NCI-H226 (cell line): ENCODE data around the gene CLPX.
"Not testable (repeated sequence)": the region's sequence is repeated elsewhere in the genome, so short reads cannot be mapped to it uniquely, and the experiment has no call there.

Experiments
- DNase-seq: peaks from one replicate; pipeline ENCODE4 v3.0.0-alpha.2; 2015

Gene CLPX

GRCh38 chr15:65184868-65185717 is at the start of gene CLPX:
Gene CLPX, minus strand, starts transcription at chr15:65185342. Its CDS starts 189 bp downstream, at chr15:65185153.
- peak; percentile 96 for DNase-seq

GRCh38 chr15:65233696-65234095 is 48.6 kb upstream of the CLPX start:
- DNase-seq = no peak

- no peak for DNase-seq
Observed at GRCh38 chr15:65232520-65232919, 47.4 kb upstream of the CLPX start.

- no peak for DNase-seq
Observed at GRCh38 chr15:65231306-65231705, 46.2 kb upstream of the CLPX start.

- not testable (repeated sequence) for DNase-seq
Observed at GRCh38 chr15:65226901-65227300, 41.8 kb upstream of the CLPX start.

- DNase-seq = no peak
Observed at GRCh38 chr15:65226221-65226620, 41.1 kb upstream of the CLPX start.

- DNase-seq = no peak
Observed at GRCh38 chr15:65223996-65224395, 38.9 kb upstream of the CLPX start.

GRCh38 chr15:65222891-65223290 is 37.7 kb upstream of the CLPX start:
- DNase-seq = no peak

GRCh38 chr15:65221697-65222096 is 36.6 kb upstream of the CLPX start:
- DNase-seq = no peak

- no peak for DNase-seq
Observed at GRCh38 chr15:65219137-65219536, 34.0 kb upstream of the CLPX start.

GRCh38 chr15:65217526-65218482 is 32.7 kb upstream of the CLPX start:
- no peak for DNase-seq

GRCh38 chr15:65215496-65215895 is 30.4 kb upstream of the CLPX start:
- DNase-seq = no peak

GRCh38 chr15:65214010-65214409 is 28.9 kb upstream of the CLPX start:
- no peak for DNase-seq

GRCh38 chr15:65213241-65213640 is 28.1 kb upstream of the CLPX start:
- no peak for DNase-seq

- DNase-seq = no peak
Observed at GRCh38 chr15:65212097-65212496, 27.0 kb upstream of the CLPX start.

- no peak for DNase-seq
Observed at GRCh38 chr15:65211482-65211982, 26.4 kb upstream of the CLPX start.

- no peak for DNase-seq
Observed at GRCh38 chr15:65210770-65211481, 25.8 kb upstream of the CLPX start, which contains the start of gene CILP. Gene CILP, minus strand, starts transcription at chr15:65211473. Its CDS starts 1,718 bp downstream, at chr15:65209755.

- DNase-seq = no peak
Observed at GRCh38 chr15:65209701-65210643, 24.8 kb upstream of the CLPX start.

- DNase-seq = no peak
Observed at GRCh38 chr15:65208647-65209046, 23.5 kb upstream of the CLPX start.

GRCh38 chr15:65207280-65207840 is 22.2 kb upstream of the CLPX start:
- DNase-seq = no peak

GRCh38 chr15:65206750-65207149 is 21.6 kb upstream of the CLPX start:
- no peak for DNase-seq
